HG03066 (cell line): ENCODE results near the gene CHADL.

Experiments used
- ATAC-seq: cut with Tn5 transposase; IDR thresholded peaks from one replicate; pipeline ENCODE4 v1.9.1; 2021; ENCODE audit warnings: low read depth; ENCODE audit not compliant: unreplicated experiment

CHADL gene

DNA sequence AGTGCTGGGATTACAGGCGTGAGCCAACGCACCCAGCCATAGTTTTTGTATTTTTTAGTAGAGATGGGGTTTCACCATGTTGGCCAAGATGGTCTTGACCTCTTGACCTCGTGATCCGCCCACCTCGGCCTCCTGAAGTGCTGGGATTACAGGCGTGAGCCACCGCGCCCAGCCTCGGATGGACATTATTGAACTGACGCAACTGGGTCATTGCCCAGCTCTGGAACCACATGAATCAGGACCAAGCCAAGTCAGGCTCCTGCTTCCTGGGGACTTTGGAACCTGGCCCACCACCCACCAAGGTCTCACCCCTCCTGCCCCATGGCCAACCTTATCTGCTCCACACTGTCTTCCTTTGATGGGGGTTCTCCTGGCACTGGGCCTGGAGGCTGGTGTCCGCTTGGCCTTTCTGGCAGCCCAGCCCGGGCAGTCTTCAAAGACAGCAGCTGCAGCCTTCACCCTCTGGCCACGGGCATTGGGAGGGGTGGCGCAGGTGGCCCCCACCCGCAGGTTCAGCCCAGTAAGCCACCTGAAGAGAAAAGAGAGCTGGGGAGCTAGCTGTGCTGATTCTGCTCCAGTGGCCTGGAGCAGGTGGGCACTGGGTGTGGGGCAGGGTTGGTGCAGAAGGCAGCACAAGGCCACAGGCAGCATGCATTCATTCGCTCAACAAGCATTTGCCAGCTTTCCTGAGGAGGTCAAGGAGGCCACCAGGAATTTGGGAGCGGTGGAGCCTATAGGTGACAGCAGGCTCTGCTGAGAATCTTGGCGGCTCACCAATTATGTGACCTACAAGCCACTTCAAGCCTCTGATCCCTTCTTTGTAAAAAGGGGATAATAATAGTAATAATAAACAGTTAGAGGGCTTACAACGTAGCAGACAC is 5.7 kb downstream of the CHADL start:
- ATAC-seq, result no peak

DNA sequence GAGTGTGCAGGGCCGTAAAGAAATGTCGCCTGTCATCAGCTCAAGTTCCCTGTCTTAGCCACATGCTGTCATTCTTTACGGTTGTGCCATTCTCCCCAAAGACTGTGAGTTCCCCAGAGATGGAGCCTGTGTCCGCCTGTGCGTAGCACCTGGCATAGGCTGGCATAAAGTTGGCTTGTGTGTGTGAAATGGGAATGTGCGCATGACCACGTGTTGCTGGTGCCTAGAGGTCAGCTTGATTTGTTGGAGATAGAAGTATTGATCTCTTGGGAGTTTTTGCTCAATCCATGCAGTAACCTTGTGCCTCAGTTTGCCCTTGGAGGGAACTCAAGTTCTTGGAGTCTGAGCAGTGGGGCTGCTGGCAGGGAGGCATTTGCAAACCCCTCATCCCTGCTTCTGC is 9.4 kb downstream of the CHADL start:
- ATAC-seq, result no peak

DNA sequence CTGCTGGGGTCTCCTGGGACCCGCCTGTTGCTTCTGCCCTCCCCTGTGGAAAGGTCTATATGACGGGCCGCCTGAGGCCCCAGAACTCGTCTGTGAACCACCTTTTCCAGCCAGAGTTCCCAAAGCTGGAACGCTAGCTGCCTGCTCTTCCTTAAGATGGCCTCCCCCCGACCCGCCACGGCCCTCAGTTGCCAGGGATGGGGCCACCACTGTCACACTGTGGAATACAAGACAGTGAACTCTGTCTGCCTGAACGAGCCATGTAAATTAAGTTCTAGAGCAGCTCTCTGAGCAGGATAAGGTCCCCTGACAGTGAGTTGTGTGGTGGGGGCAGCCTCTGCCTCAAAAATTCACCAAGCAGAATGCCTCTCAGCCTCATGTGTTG is 10.3 kb downstream of the CHADL start:
- no peak for ATAC-seq

GRCh38 chr22:41229730-41230400 is 10.9 kb downstream of the CHADL start:
- no peak for ATAC-seq

DNA sequence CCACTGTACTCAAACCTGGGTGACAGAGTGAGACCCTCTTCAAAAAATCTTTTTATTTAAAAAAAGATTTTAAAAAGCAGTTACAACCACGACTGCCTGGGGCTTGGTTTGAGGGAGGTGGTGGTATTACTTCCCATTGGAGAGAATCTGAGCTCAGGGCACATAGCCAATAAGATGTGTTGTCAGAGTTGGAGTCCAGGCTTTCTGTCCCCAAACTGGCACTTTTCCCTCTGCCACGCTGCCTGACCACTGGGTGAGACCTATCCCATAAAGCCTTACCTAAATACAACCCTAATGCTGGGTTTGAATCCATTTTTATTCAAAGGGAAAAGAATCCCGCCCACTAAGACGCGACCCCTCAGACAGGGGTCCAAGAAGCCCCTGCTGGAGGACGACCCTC is 11.5 kb downstream of the CHADL start:
- ATAC-seq, result no peak

- no peak for ATAC-seq
Measured at GRCh38 chr22:41226723-41227655, 13.7 kb downstream of the CHADL start.

DNA sequence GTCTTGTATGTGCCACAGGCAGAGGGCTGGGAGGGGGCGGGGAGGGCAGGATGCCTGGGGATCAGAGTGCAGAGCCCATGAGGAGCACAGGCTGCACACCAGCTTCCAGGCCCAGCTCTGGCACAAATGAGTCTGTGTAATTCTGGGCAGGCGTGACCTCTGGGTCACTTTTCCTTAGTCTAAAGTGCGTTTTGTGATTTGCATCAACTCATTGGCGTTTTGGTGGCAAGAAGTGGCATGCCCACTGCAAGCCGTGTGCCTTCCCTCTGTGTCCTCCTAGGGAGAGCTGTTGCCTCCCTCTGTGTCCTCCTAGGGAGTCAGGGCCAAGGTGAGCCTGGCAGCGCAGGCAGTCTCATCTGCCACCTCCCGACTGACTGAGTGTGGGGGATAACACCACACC is 17.2 kb downstream of the CHADL start:
- no peak for ATAC-seq

DNA sequence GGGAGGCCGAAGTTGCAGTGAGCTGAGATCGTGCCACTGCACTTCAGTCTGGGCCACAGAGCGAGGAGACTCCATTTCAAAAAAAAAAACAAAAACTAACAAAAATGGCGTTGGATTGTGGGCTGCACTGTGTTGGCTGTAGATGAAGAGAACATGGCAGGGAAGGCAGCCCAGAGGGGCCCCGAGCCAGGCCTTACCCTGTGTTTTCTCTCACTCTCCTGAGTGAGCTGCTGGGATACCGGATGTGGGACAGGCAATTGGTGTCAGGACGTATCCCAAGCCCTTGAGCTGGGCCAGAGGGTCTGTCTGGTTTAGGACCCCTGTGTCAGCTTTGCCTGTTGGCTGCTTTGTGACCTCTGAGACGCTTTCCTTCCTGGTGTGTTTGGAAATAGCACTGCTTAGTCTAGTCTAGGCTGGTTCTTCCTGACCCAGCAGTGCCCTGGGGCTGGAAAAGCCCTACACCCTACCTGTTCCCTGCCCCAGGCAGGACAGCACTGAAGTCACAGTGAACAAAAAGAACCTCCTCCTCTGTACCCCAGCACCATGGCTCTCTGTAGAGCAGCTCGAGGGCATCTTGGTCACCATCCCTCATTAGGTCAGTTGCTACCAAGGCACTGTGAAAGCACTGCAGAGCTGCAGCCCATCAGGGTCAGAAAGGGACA is 17.8 kb downstream of the CHADL start:
- no peak for ATAC-seq

GRCh38 chr22:41217553-41218157 is 23.1 kb downstream of the CHADL start:
- no peak for ATAC-seq

DNA sequence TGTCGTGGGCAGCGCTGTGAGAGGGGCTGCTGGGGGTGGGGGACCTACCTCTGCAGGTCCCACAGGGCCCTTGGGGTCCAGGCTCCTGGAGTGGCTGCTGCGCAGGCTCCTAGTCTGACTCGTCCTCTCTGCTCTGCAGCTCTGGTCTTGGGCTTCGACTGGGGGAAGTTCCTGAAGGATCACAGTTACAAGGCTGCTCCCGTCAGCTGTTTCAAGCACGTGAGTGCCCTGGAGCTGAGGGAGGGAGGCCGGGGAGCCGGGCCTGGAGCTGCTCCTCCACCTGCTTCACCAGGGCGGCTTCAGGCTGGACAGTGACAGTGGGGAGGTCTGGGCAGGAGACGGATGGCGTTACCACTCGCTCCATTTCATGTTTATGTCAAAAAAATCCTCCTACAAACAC is 23.7 kb downstream of the CHADL start:
- no peak for ATAC-seq

DNA sequence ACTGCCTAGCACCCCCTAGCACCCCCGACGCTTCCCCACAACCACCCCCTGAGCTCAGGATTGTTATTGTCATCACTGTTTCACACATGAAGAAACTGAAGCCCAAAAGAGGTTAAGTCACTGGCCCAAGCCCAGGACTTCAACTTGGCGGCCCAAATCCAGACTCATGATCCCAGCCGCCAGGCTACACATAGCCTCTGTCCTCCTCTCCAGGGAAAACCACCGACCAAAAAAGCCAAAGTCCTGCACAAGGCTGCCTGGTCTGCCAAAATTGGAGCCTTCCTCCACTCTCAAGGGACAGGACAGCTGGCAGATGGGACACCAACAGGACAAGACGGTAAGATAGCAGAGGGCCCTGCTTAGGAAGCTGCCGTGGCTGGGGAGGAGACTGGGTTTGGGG is 24.8 kb downstream of the CHADL start:
- ATAC-seq, result no peak

DNA sequence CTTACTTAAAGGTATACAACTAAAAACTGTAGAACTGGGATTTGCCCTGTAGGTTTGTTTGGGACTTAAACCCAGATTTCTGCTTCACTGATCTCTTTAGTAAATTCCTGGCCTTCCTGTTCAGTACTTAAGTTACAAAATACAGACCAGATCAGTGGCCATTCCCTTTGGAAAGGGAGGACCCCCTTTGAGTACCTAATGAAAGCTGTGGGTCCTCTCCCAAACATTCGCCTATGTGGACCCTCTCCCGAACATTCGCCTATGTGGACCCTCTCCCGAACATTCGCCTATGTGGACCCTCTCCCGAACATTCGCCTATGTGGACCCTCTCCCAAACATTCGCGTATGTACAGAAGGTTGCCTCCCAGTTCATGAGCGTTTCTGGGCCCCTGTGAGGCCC is 25.3 kb downstream of the CHADL start:
- no peak for ATAC-seq

DNA sequence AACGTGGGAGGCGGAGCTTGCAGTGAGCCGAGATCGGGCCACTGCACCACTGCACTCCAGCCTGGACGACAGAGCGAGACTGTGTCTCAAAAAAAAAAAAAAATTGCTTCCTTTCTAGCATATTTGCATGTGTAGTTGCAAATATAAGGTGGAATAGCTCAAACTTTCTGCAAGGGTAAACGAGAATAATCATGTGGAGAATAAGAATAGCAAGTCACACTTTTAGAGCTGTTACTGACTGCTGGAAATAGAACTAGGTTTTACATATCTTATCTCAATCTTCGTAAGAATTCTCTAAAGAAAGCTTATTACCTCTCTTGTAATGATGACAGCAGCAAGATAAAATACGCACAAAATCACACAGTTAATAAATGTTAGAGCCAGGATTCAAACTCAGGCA is 34.0 kb downstream of the CHADL start:
- ATAC-seq, result no peak

DNA sequence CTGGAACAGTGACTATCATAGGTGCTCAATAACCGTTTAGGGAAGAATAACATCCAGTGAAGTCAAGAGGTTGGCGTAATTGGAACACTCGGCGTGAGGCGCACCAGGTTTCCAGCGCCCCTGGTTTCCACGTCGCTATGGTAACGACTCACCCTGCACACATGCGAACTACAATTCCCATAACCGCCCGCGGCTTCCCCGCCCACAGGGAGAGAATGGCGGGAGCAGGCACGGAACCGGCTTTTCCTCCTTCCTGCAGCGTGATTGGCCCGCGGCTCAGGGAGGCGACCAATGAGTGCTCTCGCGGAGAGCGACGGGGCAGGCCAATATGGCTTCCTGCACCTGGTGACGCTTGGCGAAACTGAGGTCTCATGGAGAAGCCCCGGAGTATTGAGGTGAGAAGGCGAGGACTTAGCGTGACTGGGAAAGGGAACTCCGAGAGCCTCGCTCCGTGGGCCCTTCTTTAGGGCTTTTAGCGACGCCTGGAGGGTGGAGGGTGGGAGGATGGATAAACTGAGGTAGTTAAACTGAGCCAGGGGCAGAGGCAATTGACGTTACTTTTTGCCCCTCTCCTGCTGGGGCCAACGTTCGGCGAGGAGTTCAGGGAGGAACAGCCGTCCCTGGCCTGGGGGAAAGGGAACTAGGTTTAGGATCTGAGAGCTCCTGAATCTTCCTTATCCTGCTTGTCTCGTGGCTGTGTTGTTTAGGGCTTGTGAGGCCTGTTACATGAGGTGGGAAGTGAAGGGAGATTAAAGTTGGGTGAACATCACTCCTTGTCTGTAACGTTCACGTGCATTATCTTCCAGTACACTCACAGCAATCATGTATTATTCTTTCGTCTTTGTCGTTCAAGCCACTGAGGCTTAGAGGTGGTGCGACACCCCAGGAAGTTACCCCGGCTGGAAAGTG is 35.5 kb downstream of the CHADL start, which contains the start of gene L3MBTL2:
Gene L3MBTL2 (plus strand): TSS at position 321 of the 909 bp plus-strand sequence. CDS start 51 bp downstream, at position 372.
- peak; percentile 99 for ATAC-seq

GRCh38 chr22:41204066-41204465 is 36.7 kb downstream of the CHADL start:
- no peak for ATAC-seq

- ATAC-seq, result no peak
Measured at GRCh38 chr22:41203118-41203517, 37.6 kb downstream of the CHADL start.

- no peak for ATAC-seq
Measured at GRCh38 chr22:41201141-41201540, 39.6 kb downstream of the CHADL start.

DNA sequence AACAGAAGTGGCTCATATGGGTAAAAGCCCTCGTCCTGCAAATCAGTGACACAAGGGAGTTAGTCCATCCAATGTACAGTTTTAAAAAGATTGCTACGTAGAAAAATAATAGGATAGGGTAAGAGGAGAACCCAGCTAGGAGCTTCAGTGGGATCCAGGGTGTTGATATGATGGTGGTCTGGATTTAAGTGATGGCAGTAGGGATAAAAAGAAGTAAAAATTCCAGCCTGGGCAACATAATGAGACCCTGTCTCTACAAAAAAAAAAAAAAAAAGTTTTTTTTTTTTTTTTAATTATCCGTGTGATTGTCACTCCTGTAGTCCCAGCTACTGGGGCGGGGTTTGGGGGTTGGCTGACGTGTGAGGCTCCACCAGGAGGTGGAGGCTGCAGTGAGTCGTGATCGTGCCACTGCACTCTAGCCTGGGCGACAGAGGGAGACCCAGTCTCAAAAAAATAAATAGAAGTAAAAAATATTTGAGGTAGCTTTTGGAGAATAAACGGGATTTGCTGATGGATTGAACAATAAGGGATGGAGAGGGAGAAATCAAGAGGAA is 42.6 kb downstream of the CHADL start:
- no peak for ATAC-seq
